Stimulated activated memory B cell treated with anti-CD40 and anti-IgM and Interleukin-4, amounts not matched to agents 10 μg/mL and 1 μg/mL and 100 μg/mL, for 72 hours (primary cell): ENCODE data around the gene NFRKB.
"Not testable (repeated sequence)": the region's sequence is repeated elsewhere in the genome, so short reads cannot be mapped to it uniquely, and the experiment has no call there.

Source experiments
- ATAC-seq: fragments of 150-1000 bp; cut with Tn5 transposase; 2 replicates; pipeline ENCODE4 v1.10.0; 2021
- H3K27ac Mint-ChIP-seq: one replicate; pipeline ENCODE4 v1.8.0; 2022; ENCODE audit warnings: mild to moderate bottlenecking, mixed read lengths
- H3K27me3 Mint-ChIP-seq: one replicate; pipeline ENCODE4 v1.8.0; 2022; ENCODE audit warnings: mixed read lengths
- H3K36me3 Mint-ChIP-seq: one replicate; pipeline ENCODE4 v1.8.0; 2022; ENCODE audit warnings: mixed read lengths
- H3K4me1 Mint-ChIP-seq: one replicate; pipeline ENCODE4 v1.8.0; 2022; ENCODE audit warnings: mixed read lengths
- H3K4me3 Mint-ChIP-seq: one replicate; pipeline ENCODE4 v1.8.0; 2022; ENCODE audit warnings: mild to moderate bottlenecking, moderate library complexity, mixed read lengths
- H3K9me3 Mint-ChIP-seq: one replicate; pipeline ENCODE4 v1.8.0; 2022; ENCODE audit warnings: mixed read lengths

The NFRKB gene

DNA sequence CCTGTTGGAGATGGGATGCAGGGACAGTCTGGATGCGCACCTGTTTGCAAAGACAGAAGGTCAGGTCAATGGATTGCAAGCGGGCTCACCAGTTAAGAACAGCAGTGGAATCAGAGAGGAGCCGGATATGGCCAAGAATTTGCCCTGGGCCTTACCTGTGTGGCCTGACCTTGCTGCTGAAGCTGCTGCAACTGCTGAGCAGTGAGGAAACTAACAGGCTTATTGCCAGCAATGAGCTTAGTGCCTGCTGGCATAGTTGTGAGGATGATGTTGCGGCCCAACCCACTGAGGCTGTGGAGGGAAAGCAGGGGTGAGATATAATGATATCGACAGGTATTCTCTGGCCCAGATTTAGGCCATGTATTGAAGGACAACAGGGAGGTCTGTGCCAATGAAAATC, 30.6 kb downstream of the NFRKB start:
- Mint-ChIP-seq H3K27me3 (no peaks in the 10 kb centered on the region), H3K4me1 (no peaks in the 10 kb centered on the region), H3K27ac (no peak overlapping the region), H3K9me3 (no peaks in the 10 kb centered on the region), H3K4me3 (no peak overlapping the region), H3K36me3 (peaks cover 77% of the 10 kb centered on the region)
- ATAC-seq, result no peak

DNA sequence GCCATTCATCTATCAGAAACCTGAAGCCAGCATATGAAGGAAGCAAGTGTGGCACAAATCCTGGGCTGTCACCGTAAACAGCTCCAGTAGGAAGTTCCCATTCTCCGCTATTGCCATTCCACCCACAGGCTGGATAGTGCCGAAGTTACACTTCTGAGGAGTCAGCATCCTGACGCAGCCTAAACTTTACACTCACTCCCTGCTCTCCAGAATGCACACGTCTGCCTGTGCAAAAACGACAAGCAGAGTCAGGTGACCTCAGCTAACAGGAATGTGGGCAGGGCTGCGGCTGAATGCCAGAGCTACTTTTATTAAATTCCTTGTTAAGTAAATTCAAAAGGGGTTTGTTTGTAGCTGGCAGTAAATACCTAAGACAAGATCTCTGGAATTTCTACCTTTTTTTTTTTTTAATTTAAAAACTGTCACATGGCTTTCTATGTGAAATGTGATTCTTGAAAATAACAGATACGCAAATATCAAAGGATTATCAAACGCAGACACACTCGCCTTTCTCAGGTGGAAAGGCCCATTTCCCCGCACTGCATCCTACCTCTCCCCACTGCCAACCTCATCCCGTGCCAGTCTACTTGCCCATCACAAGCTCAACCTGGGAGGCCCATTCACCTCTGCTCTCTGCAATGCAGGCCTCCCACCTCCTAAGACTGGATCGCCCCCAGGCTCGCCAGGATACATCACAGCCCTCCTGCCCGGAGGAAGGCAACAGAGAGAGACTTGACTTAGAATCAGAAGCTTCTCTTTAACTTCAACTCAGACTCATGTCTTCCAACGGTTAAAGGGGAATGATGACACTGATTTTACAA, 33.5 kb downstream of the NFRKB start:
- ATAC-seq, result no peak
- H3K27ac Mint-ChIP-seq, result no peak overlapping the region
- H3K36me3 Mint-ChIP-seq, result peaks cover 61% of the 10 kb centered on the region

DNA sequence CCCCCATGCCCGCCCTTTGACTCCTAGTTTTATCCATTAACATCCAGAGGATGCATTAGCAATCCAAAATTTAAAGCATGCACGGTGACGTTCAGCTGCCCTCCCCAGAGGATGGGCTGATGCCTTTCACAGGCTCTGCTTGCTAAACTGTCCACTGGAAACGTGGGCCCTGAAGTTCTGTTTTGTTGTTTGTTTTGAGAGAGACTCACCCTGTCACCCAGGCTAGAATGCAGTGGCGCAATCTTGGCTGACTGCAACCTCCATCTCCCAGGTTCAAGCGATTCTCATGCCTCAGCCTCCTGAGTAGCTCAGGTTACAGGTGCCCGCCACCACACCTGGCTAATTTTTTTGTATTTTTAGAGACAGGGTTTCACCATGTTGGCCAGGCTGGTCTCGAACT, 39.3 kb downstream of the NFRKB start:
- Mint-ChIP-seq H3K9me3 (no peaks in the 10 kb centered on the region), H3K4me1 (no peaks in the 10 kb centered on the region), H3K36me3 (peaks cover 10% of the 10 kb centered on the region), H3K27ac (no peak overlapping the region), H3K27me3 (no peaks in the 10 kb centered on the region), H3K4me3 (no peak overlapping the region)
- no peak for ATAC-seq

More for the DNA sequence above, 33.5 kb downstream of the NFRKB start:
- Mint-ChIP-seq H3K4me3 (no peak overlapping the region), H3K4me1 (no peaks in the 10 kb centered on the region), H3K9me3 (no peaks in the 10 kb centered on the region), H3K27me3 (no peaks in the 10 kb centered on the region)

DNA sequence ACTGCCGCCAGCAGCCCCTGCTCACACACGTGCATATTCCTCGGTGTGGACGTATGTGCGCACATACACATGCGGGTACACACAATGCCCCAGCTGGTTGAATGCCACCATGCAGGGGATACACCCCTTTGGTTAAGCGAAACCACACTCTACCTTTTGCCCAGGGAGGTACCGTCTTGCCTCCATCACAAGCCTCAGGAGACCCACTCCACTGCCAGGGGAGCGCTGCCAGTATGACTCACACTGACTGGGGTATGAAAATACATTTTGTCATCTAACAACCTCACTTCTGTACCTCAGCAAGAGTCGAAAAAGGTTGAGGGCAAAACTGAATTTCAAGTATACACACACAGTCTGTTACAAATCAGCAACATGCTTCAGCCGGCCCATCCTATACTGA, 40.3 kb downstream of the NFRKB start:
- H3K27me3 Mint-ChIP-seq, result peaks cover 4% of the 10 kb centered on the region
- no peak overlapping the region for H3K27ac Mint-ChIP-seq
- no peaks in the 10 kb centered on the region for H3K9me3 Mint-ChIP-seq
- peaks cover 9% of the 10 kb centered on the region for H3K36me3 Mint-ChIP-seq
- no peak for ATAC-seq
- no peak overlapping the region for H3K4me3 Mint-ChIP-seq
- no peaks in the 10 kb centered on the region for H3K4me1 Mint-ChIP-seq

DNA sequence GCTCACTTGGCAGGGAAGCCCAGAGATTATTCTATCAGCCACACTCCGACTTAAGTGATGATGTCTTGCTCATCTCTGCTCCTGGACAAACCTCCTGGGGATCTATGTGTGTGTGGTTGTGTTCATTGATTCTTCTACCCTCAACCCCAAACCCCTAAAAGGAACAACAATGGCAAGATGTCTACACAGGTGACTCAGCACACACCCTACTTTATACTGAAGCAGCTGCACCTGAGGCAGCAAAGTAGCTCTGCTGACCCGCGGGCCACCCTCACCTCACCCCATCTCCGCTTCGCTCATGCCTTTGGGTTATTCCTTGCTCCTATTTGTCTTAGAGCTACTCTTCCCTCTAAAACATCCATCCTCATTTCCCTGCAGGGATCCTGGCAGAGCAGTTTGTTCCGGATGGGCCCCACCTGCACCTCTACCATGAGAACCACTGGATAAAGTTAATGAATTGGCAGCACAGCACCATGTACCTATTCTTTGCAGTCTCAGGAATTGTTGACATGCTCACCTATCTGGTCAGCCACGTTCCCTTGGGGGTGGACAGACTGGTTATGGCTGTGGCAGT, 41.1 kb downstream of the NFRKB start:
- H3K9me3 Mint-ChIP-seq, result no peaks in the 10 kb centered on the region
- H3K27me3 Mint-ChIP-seq, result peaks cover 11% of the 10 kb centered on the region
- no peak overlapping the region for H3K4me3 Mint-ChIP-seq
- no peak for ATAC-seq
- H3K36me3 Mint-ChIP-seq, result peaks cover 2% of the 10 kb centered on the region
- H3K27ac Mint-ChIP-seq, result no peak overlapping the region
- no peaks in the 10 kb centered on the region for H3K4me1 Mint-ChIP-seq

DNA sequence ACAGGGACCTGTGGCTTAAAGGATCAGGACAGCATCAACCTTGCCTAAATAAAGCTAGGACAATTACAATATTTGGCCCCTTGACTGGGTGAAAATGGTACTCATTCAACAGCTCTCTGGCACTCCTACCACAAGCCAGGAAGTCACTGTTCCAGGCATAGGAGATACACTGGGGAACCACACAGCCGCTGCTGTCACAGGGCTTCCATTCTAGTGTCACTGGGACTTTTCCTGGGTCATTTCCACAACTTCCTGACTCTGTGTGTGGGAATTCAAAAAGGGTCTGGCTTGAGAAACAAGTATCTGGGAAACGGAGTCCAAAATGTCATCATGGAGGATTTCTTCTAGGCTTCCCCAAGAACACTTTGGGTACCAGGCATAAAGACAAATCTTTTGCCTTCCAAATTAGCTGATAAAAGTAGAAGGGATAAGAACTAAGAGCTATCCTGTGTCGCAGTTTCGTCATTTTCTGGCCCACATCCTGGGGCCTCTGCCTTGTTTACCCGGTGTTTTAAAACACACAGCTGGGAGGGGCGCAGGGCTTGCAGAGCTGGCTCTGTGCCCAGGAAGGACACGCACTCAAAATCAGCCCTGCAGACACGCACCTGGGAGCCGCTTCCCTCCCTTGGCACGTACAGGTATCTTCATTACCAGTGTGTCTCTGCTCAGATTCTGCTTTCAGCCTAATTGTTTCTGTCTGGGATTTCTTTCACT, 41.7 kb downstream of the NFRKB start:
- no peaks in the 10 kb centered on the region for H3K36me3 Mint-ChIP-seq
- H3K4me1 Mint-ChIP-seq, result no peaks in the 10 kb centered on the region
- no peak overlapping the region for H3K4me3 Mint-ChIP-seq
- no peak for ATAC-seq
- H3K9me3 Mint-ChIP-seq, result no peaks in the 10 kb centered on the region
- H3K27me3 Mint-ChIP-seq, result peaks cover 11% of the 10 kb centered on the region
- H3K27ac Mint-ChIP-seq, result no peak overlapping the region

DNA sequence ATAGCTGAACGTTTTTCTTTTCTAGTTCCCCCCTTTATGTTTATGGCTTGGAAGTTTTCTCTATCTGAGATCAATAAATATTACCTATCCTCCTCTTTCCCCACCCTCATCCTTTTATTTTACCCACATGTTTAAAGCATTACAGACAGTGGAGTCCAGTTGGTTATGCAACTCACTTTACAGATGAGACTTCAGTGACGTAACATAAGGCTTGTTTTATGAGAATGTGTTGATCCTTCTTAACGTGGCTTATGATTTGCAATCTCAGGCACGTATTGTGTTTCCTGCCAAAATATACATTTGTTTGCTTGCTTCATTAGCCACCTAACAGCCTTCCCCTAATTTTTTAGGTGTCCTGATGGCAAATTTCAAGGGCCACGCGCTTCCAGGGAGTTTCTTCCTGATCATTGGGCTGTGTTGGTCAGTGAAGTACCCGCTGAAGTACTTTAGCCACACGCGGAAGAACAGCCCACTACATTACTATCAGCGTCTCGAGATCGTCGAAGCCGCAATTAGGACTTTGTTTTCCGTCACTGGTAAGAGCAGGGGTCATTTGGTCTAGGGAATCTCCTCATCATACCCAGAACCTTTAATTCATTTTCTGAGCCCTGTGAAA, 43.1 kb downstream of the NFRKB start:
- Mint-ChIP-seq H3K36me3 (no peaks in the 10 kb centered on the region), H3K4me3 (no peak overlapping the region), H3K27ac (no peak overlapping the region), H3K4me1 (no peaks in the 10 kb centered on the region), H3K9me3 (no peaks in the 10 kb centered on the region), H3K27me3 (peaks cover 11% of the 10 kb centered on the region)
- ATAC-seq, result no peak

DNA sequence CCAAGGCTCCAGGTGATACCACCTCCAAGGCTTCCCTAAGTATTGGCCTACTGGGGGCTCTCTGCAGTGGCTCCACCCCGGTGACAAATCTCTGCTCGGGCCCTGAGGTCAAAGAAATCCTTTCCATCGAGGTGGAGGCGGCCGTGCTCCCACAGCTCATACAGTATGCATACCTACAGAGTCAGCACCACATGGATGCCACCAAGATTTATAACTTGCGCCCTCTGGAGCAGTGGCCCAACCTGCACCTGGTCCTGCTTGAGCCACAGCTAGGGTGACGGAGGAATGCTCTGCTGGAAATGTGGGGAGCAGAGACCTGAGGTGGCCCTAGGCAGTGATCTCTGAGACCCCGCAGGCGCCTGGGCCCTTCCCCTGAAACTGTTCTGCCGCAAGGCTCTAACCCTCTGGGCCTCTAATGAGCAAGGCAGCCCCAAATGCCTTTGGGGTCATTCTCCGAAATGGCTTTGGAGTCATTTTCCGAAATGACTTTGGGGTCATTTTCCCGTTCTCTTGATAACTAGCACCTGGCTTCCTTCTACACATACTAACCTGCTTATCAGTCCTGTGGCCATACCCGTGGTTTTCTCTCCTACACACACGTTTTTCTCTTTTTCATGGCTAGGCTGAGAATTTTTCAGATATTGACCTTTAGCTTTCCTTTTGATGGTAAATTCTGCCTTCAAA, 45.8 kb downstream of the NFRKB start:
- H3K4me1 Mint-ChIP-seq, result peaks cover 7% of the 10 kb centered on the region
- no peak for ATAC-seq
- no peak overlapping the region for H3K4me3 Mint-ChIP-seq
- peaks cover 11% of the 10 kb centered on the region for H3K27me3 Mint-ChIP-seq
- no peaks in the 10 kb centered on the region for H3K9me3 Mint-ChIP-seq
- H3K27ac Mint-ChIP-seq, result no peak overlapping the region
- H3K36me3 Mint-ChIP-seq, result no peaks in the 10 kb centered on the region

DNA sequence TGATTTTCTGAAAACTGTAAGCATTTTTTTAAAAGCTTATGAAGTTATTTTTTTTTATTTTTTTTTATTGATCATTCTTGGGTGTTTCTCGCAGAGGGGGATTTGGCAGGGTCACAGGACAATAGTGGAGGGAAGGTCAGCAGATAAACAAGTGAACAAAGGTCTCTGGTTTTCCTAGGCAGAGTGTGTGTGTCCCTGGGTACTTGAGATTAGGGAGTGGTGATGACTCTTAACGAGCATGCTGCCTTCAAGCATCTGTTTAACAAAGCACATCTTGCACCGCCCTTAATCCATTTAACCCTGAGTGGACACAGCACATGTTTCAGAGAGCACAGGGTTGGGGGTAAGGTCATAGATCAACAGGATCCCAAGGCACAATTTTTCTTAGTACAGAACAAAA, 48.0 kb downstream of the NFRKB start:
- H3K4me1 Mint-ChIP-seq, ATAC-seq, H3K9me3 Mint-ChIP-seq, H3K4me3 Mint-ChIP-seq, H3K36me3 Mint-ChIP-seq, H3K27ac Mint-ChIP-seq: not testable (repeated sequence)
- peaks cover 25% of the 10 kb centered on the region for H3K27me3 Mint-ChIP-seq

DNA sequence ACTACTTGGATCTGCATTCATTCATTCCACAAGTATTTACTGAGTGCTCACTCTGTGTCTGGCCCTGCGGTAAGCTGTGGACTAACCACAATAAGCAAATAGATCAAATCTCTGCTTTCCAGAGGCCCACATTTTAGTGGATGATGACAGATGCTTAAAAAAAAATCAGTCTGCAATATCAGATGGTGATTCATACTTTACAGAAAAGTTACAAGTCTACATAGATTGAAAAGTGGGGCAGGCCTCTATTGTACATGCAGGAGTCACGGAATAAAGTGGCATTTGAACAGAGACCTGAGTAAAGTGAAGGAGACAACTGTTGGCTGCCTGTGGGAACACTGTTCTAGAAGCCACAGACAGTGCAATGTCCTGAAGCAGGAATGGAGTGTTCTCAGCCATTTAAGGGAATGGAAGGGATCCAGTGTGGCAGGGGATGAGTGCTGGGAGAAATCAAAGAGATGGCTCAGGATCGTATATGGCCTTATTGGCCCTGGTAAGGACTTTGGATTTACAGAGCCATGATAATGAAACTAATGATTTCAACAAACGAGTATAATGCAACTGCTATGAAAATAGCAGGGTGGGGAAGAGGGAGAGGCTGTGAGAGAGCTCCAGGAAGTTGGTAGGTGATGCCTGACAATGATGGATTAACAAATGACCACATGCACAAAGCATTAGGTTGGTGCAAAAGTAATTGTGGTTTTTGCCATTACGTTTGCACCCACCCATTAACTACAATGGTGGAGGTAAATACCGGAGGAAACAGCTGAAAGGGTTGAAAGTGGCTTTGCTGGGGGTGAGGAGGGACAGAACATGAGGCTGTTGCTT, 48.7 kb downstream of the NFRKB start:
- Mint-ChIP-seq H3K9me3 (no peaks in the 10 kb centered on the region), H3K4me3 (no peak overlapping the region), H3K27me3 (peaks cover 31% of the 10 kb centered on the region), H3K4me1 (peaks cover 7% of the 10 kb centered on the region), H3K27ac (no peak overlapping the region), H3K36me3 (no peaks in the 10 kb centered on the region)
- ATAC-seq, result no peak
